ENCODE measurements around the gene AMDHD1.

GRCh38 chr12:95976416-95976832 lies 33.3 kb downstream of the AMDHD1 start:
- no peak for TF ChIP-seq ZNF263 (CRISPR knock-in tag; IDR thresholded peaks at IDR 0.05; ENCODE audit: low read depth)
- no peak for TF ChIP-seq MXD4 (CRISPR knock-in tag; IDR thresholded peaks at IDR 0.05; ENCODE audit: borderline replicate concordance)
- TF ChIP-seq CTCF (IDR thresholded peaks at IDR 0.05) = no peak
- TF ChIP-seq FOXP4 (CRISPR knock-in tag; IDR thresholded peaks at IDR 0.05) = no peak
- no peak for TF ChIP-seq E2F5 (CRISPR knock-in tag; IDR thresholded peaks at IDR 0.05)
- TF ChIP-seq ELF4 (CRISPR knock-in tag; IDR thresholded peaks at IDR 0.05; ENCODE audit: low read depth) = no peak
- TF ChIP-seq ATF2 (CRISPR knock-in tag; IDR thresholded peaks at IDR 0.05; ENCODE audit: borderline replicate concordance, low read depth) = no peak
- TF ChIP-seq ATF3 (CRISPR knock-in tag; conservative IDR thresholded peaks at IDR 0.05) = no peak
- no peak for TF ChIP-seq JUN (CRISPR knock-in tag; IDR thresholded peaks at IDR 0.05)
- TF ChIP-seq HMGXB4 (CRISPR knock-in tag; IDR thresholded peaks at IDR 0.05) = no peak
- no peak for TF ChIP-seq SMAD3 (CRISPR knock-in tag; IDR thresholded peaks at IDR 0.05; ENCODE audit: borderline replicate concordance)
- no peak for TF ChIP-seq USF1 (CRISPR knock-in tag; IDR thresholded peaks at IDR 0.05)
